ENCODE results near the gene IL23R.

GRCh38 chr1:67171978-67172377 is 5.7 kb downstream of the IL23R start:
- TF ChIP-seq POLR2A (IDR thresholded peaks at IDR 0.05; ENCODE audit: low read depth, low read length) (no peak), POLR2AphosphoS5 (IDR thresholded peaks at IDR 0.05; ENCODE audit: low read depth, low read length) (no peak)
